ENCODE data around the gene PTPRF.

DNA sequence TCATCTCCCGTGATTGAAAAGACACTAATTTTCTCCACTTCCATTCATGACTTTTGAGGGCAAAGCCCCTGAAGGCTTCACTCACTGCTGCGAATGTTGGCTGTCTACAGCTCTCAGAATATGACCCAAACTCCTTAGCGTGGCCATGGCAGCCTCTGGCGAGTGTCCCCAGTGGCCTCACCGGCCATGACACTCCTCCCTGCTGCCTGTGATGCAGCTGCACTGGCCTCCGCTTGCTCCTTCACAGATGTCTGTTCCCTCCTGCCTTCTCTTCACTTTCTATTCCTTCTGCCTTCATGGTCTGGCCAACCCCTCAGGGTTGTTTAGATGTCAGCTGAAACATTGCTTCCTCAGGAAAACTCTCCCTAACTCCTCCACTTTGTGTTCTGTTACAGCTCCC lies 30.8 kb upstream of the PTPRF start:
- no peak for TF ChIP-seq CTCF (IDR thresholded peaks at IDR 0.05)
- no peak for TF ChIP-seq EP300 (IDR thresholded peaks at IDR 0.05)
- no peak for TF ChIP-seq POLR2A (IDR thresholded peaks at IDR 0.05)

Measured in ovary (tissue), 3 donors.